K562 (cell line): ENCODE data around the gene ANKRD34A. TPM values are rescaled to one million over a fixed set of nuclear protein-coding genes. Genes with fewer than 3 reads are reported as not detected.

Experiments used
- BACH1 ChIP-seq: fragments of 200-800 bp; sonication (Bioruptor generic); IDR thresholded peaks from 2 replicates; pipeline ENCODE4 v1.6.1; 2016; ENCODE audit warnings: missing genetic modification characterization, missing compliant biosample characterization
- CHD2 ChIP-seq: IDR thresholded peaks from 2 replicates; pipeline ENCODE4 v1.6.1; 2011; ENCODE audit warnings: low read depth, low read length
- EWSR1 ChIP-seq: fragments of 450-650 bp; IDR thresholded peaks from 2 replicates; pipeline ENCODE4 v1.6.1; 2018; ENCODE audit warnings: borderline replicate concordance, mild to moderate bottlenecking, low read depth, moderate library complexity; ENCODE audit not compliant: partially characterized antibody
- GATA2 ChIP-seq: sonication (generic); formaldehyde crosslinking; IDR thresholded peaks from 2 replicates; pipeline ENCODE4 v1.4.0; 2020; ENCODE audit warnings: mild to moderate bottlenecking, missing genetic modification reagents
- GATAD2A ChIP-seq: fragments of 450-650 bp; IDR thresholded peaks from 2 replicates; pipeline ENCODE4 v1.6.1; 2017
- HCFC1 ChIP-seq: IDR thresholded peaks from 2 replicates; pipeline ENCODE4 v1.6.1; 2012; ENCODE audit warnings: low read depth, low read length, improper control_type of control experiment
- ILF3 ChIP-seq: fragments of 450-650 bp; IDR thresholded peaks from 2 replicates; pipeline ENCODE4 v1.6.1; 2018; ENCODE audit warnings: antibody characterized with exemption, mild to moderate bottlenecking, moderate library complexity, borderline replicate concordance
- IRF9 ChIP-seq: fragments of 450-650 bp; IDR thresholded peaks from 2 replicates; pipeline ENCODE4 v1.6.1; 2016; ENCODE audit warnings: missing biosample characterization, missing genetic modification characterization
- MYC ChIP-seq, 2 experiments: fragments of 250-450 bp in 1 of 2; sonication (Bioruptor Pico) in 1 of 2; IDR thresholded peaks; 2 replicates each; pipeline versions ENCODE4 v1.5.1 to v1.6.1; 2012 to 2021; ENCODE audit warnings: low read depth in 2 of 2, borderline replicate concordance in 1 of 2, improper control_type of control experiment in 1 of 2, low read length in 1 of 2, mild to moderate bottlenecking in 1 of 2, moderate library complexity in 1 of 2
- XRCC4 ChIP-seq: IDR thresholded peaks from one replicate; pipeline ENCODE4 v1.6.1; 2011; ENCODE audit not compliant: insufficient read depth, insufficient read length; ENCODE audit errors: extremely low read depth
- XRCC5 ChIP-seq: fragments of 200-400 bp; formaldehyde crosslinking; IDR thresholded peaks from 2 replicates; pipeline ENCODE4 v1.6.1; 2017; ENCODE audit warnings: low read depth, mild to moderate bottlenecking, low read length
- ZBTB34 ChIP-seq: fragments of 250-450 bp; sonication (Bioruptor Pico); IDR thresholded peaks from 2 replicates; pipeline ENCODE4 v1.8.0; 2021; ENCODE audit warnings: mild to moderate bottlenecking, moderate library complexity
- ZBTB40 ChIP-seq, 2 experiments: fragments of 450-650 bp in 1 of 2; sonication (generic) in 1 of 2; formaldehyde crosslinking in 1 of 2; IDR thresholded peaks; 2 replicates each; pipeline versions ENCODE4 v1.7.1 to v1.9.0; 2016 to 2022; ENCODE audit warnings: inconsistent platforms in 1 of 2, mild to moderate bottlenecking in 1 of 2, missing genetic modification reagents in 1 of 2
- ZNF174 ChIP-seq: fragments of 250-450 bp; sonication (Bioruptor Pico); IDR thresholded peaks from 2 replicates; pipeline ENCODE4 v1.4.0; 2020; ENCODE audit warnings: mild to moderate bottlenecking
- ZNF212 ChIP-seq: fragments of 450-650 bp; formaldehyde crosslinking; IDR thresholded peaks from 2 replicates; pipeline ENCODE4 v1.4.0; 2020; ENCODE audit warnings: mild to moderate bottlenecking
- ZNF239 ChIP-seq: fragments of 250-450 bp; sonication (Bioruptor Pico); IDR thresholded peaks from 2 replicates; pipeline ENCODE4 v1.4.0; 2020; ENCODE audit warnings: mild to moderate bottlenecking
- ZSCAN29 ChIP-seq: fragments of 450-650 bp; IDR thresholded peaks from 2 replicates; pipeline ENCODE4 v1.6.1; 2017
- polyA plus RNA-seq, 8 experiments: library from polyadenylated mRNA; depleted of rRNA in 4 of 8; stranded (reverse) in 5 of 8; unstranded in 3 of 8; fragments of >200 nt; fragmentation: Nextera tagmentation in 2 of 8; fragmentation: Illumina TruSeq in 1 of 8; extraction: Ambion mirVana in 2 of 8; extraction: Trizol in 1 of 8; gene quantifications; 2 replicates each; pipeline versions ENCODE4 v1.2.1 to v1.2.3, GENCODE V29; 2011 to 2014; ENCODE audit warnings: inconsistent platforms in 1 of 8, missing spikeins in 1 of 8
- total RNA-seq, 7 experiments: library from RNA; depleted of rRNA in 6 of 7; stranded (reverse); fragments of >200 nt in 6 of 7; fragmentation: Illumina TruSeq in 2 of 7; extraction: Trizol in 2 of 7; gene quantifications; 2 replicates each; pipeline versions ENCODE4 v1.2.1 to v1.2.3, GENCODE V29; 2011 to 2021; ENCODE audit warnings: low replicate concordance in 1 of 7

Gene ANKRD34A
- total and polyA plus RNA-seq, 9 of the 15 experiments (the other 6 are each of a cell fraction or from before 2014, with no cell fraction given) = 0.06 to 1.6 (median 0.43) TPM

- peak; percentile 70 for TF ChIP-seq ZBTB40 (IDR thresholded peaks at IDR 0.05)
- peak; percentile 9; the same call in 1 of the 2 replicates for TF ChIP-seq ZBTB40 (CRISPR knock-in tag; IDR thresholded peaks at IDR 0.05)
- TF ChIP-seq ZSCAN29 = no peak
- TF ChIP-seq ILF3 = no peak
- no peak for TF ChIP-seq ZNF174
- TF ChIP-seq XRCC5 = no peak
- no peak for TF ChIP-seq IRF9 (tag)
- TF ChIP-seq CHD2 = no peak
- TF ChIP-seq ZNF212 (CRISPR knock-in tag) = no peak
- no peak for TF ChIP-seq EWSR1
- TF ChIP-seq GATA2 = no peak
- no peak for TF ChIP-seq GATAD2A
- TF ChIP-seq HCFC1 = no peak
- no peak for TF ChIP-seq ZNF239 (CRISPR knock-in tag)
- TF ChIP-seq BACH1 (tag) = no peak
- no peak for TF ChIP-seq ZBTB34
- no peak for TF ChIP-seq MYC (IDR thresholded peaks at IDR 0.05; ENCODE audit: low read depth, low read length)
- TF ChIP-seq MYC (CRISPR knock-in tag; IDR thresholded peaks at IDR 0.05; ENCODE audit: borderline replicate concordance, low read depth) = no peak
- no peak for TF ChIP-seq XRCC4
These were observed at the start of gene ANKRD34A, which contains the start of gene POLR3GL (continued) for GRCh38 chr1:145964328-145965118.
